Activated CD8-positive, alpha-beta T cell treated with anti-CD3 and anti-CD28 coated beads for 36 hours (primary cell): ENCODE measurements around the gene TSPO2. TPM values are rescaled to one million over a fixed set of nuclear protein-coding genes. Genes with fewer than 3 reads are reported as not detected.

Experiments
- ATAC-seq: fragments of 200-7000 bp; cut with Tn5 transposase; one replicate; pipeline ENCODE4 v1.10.0; 2021; ENCODE audit warnings: mild to moderate bottlenecking, moderate library complexity
- CTCF ChIA-PET: fragments of 350-600 bp; sonication (Branson Sonifier 250); formaldehyde crosslinking; loops from one replicate; lab custom pipeline; 2021; ENCODE audit warnings: antibody characterized with exemption; lab: Charles Lee
- POLR2A ChIA-PET: fragments of 350-600 bp; sonication (Branson Sonifier 250); formaldehyde crosslinking; loops from one replicate; lab custom pipeline; 2021; ENCODE audit warnings: antibody characterized with exemption; lab: Charles Lee
- DNase-seq: peaks from one replicate; pipeline ENCODE4 v3.0.0-alpha.2; 2020
- H3K27ac Mint-ChIP-seq: one replicate; pipeline ENCODE4 v1.8.0; 2021; ENCODE audit warnings: mild to moderate bottlenecking, mixed read lengths
- H3K27me3 Mint-ChIP-seq: one replicate; pipeline ENCODE4 v1.8.0; 2021; ENCODE audit warnings: mixed read lengths
- H3K36me3 Mint-ChIP-seq: one replicate; pipeline ENCODE4 v1.8.0; 2021; ENCODE audit warnings: low read depth, mixed read lengths
- H3K4me1 Mint-ChIP-seq: one replicate; pipeline ENCODE4 v1.8.0; 2021; ENCODE audit warnings: low read depth, mixed read lengths
- H3K4me3 Mint-ChIP-seq: one replicate; pipeline ENCODE4 v1.8.0; 2021; ENCODE audit warnings: mild to moderate bottlenecking, moderate library complexity, mixed read lengths
- H3K9me3 Mint-ChIP-seq: one replicate; pipeline ENCODE4 v1.8.0; 2021; ENCODE audit warnings: mixed read lengths
- CTCF ChIP-seq: fragments of 200-600 bp; IDR thresholded peaks from one replicate; pipeline ENCODE4 v1.8.0; 2022; ENCODE audit warnings: antibody characterized with exemption, mild to moderate bottlenecking
- intact Hi-C: fragments of 100-400 bp; cut with micrococcal nuclease; formaldehyde crosslinking; loops from one replicate; pipeline ENCODE4 v1.10.0; 2022
- total RNA-seq, 2 experiments: library from RNA; stranded (reverse); gene quantifications; one replicate each; pipeline ENCODE4 v1.2.3, GENCODE V29; 2021

Gene TSPO2
- total RNA-seq, 2 experiments from 2014 or later = not detected

GRCh38 chr6:41074692-41075436 is 32.6 kb downstream of the TSPO2 start:
- Mint-ChIP-seq H3K9me3 (no peaks in the 10 kb centered on the region), H3K27me3 (no peaks in the 10 kb centered on the region), H3K27ac (peak overlapping the region; percentile 95), H3K4me3 (peak overlapping the region; percentile 86), H3K4me1 (peaks cover 59% of the 10 kb centered on the region), H3K36me3 (peaks cover 34% of the 10 kb centered on the region)
- DNase-seq (no peak), ATAC-seq (no peak)
- ChIA-PET CTCF (interaction anchor here (1.1 to 1.5 kb wide), 4 partner anchors 9 to 260 kb away, joined by 3 to 4 read pairs (median 4); partner anchors contain the start of gene UNC5CL), POLR2A (no interaction called here)
- intact Hi-C loops = loop anchor here (10.0 kb wide), 1 partner anchor 110 kb away; no protein-coding TSS in a partner anchor
- no peak for TF ChIP-seq CTCF

- H3K36me3 Mint-ChIP-seq = peaks cover 38% of the 10 kb centered on the region
- ChIA-PET CTCF (interaction anchor here (0.6 to 3.1 kb wide), 13 partner anchors 8 to 259 kb away, joined by 3 to 11 read pairs (median 4); partner anchors contain the start of genes NCR2 and UNC5CL), POLR2A (no interaction called here)
- no peak for TF ChIP-seq CTCF
- no peaks in the 10 kb centered on the region for H3K9me3 Mint-ChIP-seq
- no peaks in the 10 kb centered on the region for H3K27me3 Mint-ChIP-seq
- intact Hi-C loops = loop anchor here (10.0 kb wide), 1 partner anchor 109 kb away; no protein-coding TSS in a partner anchor
- peaks cover 63% of the 10 kb centered on the region for H3K4me1 Mint-ChIP-seq
- ATAC-seq (no peak), DNase-seq (no peak)
- peak overlapping the region; percentile 95 for H3K27ac Mint-ChIP-seq
- peak overlapping the region; percentile 86 for H3K4me3 Mint-ChIP-seq
These were observed 33.7 kb downstream of the TSPO2 start for GRCh38 chr6:41075651-41076626.

- intact Hi-C loops = loop anchor here (10.0 kb wide), 1 partner anchor 107 kb away; no protein-coding TSS in a partner anchor
- no peak for ATAC-seq
- no peak for TF ChIP-seq CTCF
- DNase-seq = no peak
- Mint-ChIP-seq H3K27ac (peak overlapping the region; percentile 30), H3K27me3 (no peaks in the 10 kb centered on the region), H3K4me1 (peaks cover 70% of the 10 kb centered on the region), H3K4me3 (no peak overlapping the region), H3K36me3 (peaks cover 48% of the 10 kb centered on the region), H3K9me3 (no peaks in the 10 kb centered on the region)
- POLR2A ChIA-PET = no interaction called here
- CTCF ChIA-PET = interaction anchor here (1.5 to 3.1 kb wide), 4 partner anchors 10 to 242 kb away, joined by 5 to 11 read pairs (median 6); no protein-coding TSS in a partner anchor
These were observed 35.3 kb downstream of the TSPO2 start for GRCh38 chr6:41077536-41077935.

GRCh38 chr6:41078101-41078500 is 35.8 kb downstream of the TSPO2 start:
- ChIA-PET CTCF (interaction anchor here (1.7 to 3.1 kb wide), 3 partner anchors 10 to 242 kb away, joined by 5 to 11 read pairs (median 7); no protein-coding TSS in a partner anchor), POLR2A (no interaction called here)
- no peak overlapping the region for H3K27ac Mint-ChIP-seq
- no peaks in the 10 kb centered on the region for H3K9me3 Mint-ChIP-seq
- intact Hi-C loops = loop anchor here (10.0 kb wide), 1 partner anchor 107 kb away; no protein-coding TSS in a partner anchor
- H3K36me3 Mint-ChIP-seq = peaks cover 49% of the 10 kb centered on the region
- no peak for DNase-seq
- no peaks in the 10 kb centered on the region for H3K27me3 Mint-ChIP-seq
- no peak for TF ChIP-seq CTCF
- no peak for ATAC-seq
- H3K4me1 Mint-ChIP-seq = peaks cover 72% of the 10 kb centered on the region
- H3K4me3 Mint-ChIP-seq = no peak overlapping the region
